HepG2 (cell line): ENCODE results near the gene TRIM5. TPM values are rescaled to one million over a fixed set of nuclear protein-coding genes. Genes with fewer than 3 reads are reported as not detected.

Source experiments
- ATAC-seq: fragments of 200-7000 bp; cut with Tn5 transposase; 3 replicates; pipeline ENCODE4 v1.9.1; 2020; ENCODE audit warnings: mild to moderate bottlenecking, moderate library complexity
- BruUV-seq: library from RNA; stranded (reverse); fragments of 400-500 nt; replicated peaks from 2 replicates; lab custom pipeline; 2021; lab: Mats Ljungman, UMichigan
- CTCF ChIA-PET: fragments of 300-600 bp; formaldehyde crosslinking; extraction: SDS; loops from one replicate; lab custom pipeline; 2021; ENCODE audit warnings: low total read pairs, inconsistent platforms, low intra/inter-chr PET ratio; lab: Yijun Ruan, JAX
- POLR2A ChIA-PET: fragments of 350-600 bp; sonication (Branson Sonifier 250); formaldehyde crosslinking; loops from one replicate; lab custom pipeline; 2020; ENCODE audit warnings: antibody characterized with exemption, inconsistent platforms; lab: Yijun Ruan, JAX
- DNase-seq: peaks from one replicate; pipeline ENCODE4 v3.0.0-alpha.2; 2015; ENCODE audit warnings: low spot score
- FAIRE-seq: peaks from 3 replicates; lab custom pipeline; 2011; peaks lifted over from hg19 to GRCh38; lab: Jason Lieb, UNC
- H2AFZ ChIP-seq: one replicate; pipeline ENCODE4 v1.6.1; 2011; ENCODE audit warnings: low read length, inconsistent platforms
- H3K27ac ChIP-seq: fragments of 300-600 bp; 3 replicates; pipeline ENCODE4 v1.8.0; 2011; ENCODE audit warnings: mixed run types, mild to moderate bottlenecking, mixed read lengths, low read length, inconsistent platforms; ENCODE audit not compliant: insufficient read depth; ENCODE audit errors: extremely low read length
- H3K27me3 ChIP-seq, 2 experiments: fragments of 200-600 bp in 1 of 2; 2 replicates in 1 of 2; 3 replicates in 1 of 2; pipeline versions ENCODE4 v1.6.0 to v1.8.0; 2011; ENCODE audit warnings: low read length in 2 of 2, mild to moderate bottlenecking in 2 of 2, moderate library complexity in 2 of 2, inconsistent platforms in 1 of 2; ENCODE audit not compliant: insufficient read depth in 2 of 2, control insufficient read depth in 1 of 2
- H3K36me3 ChIP-seq, 2 experiments: fragments of 200-600 bp in 1 of 2; replicated peaks in 1 of 2; 2 replicates in 1 of 2; 3 replicates in 1 of 2; pipeline versions ENCODE4 v1.5.1 to v1.8.0; 2011; ENCODE audit warnings: low read length in 2 of 2, inconsistent platforms in 1 of 2; ENCODE audit not compliant: insufficient read depth in 2 of 2, control insufficient read depth in 1 of 2
- H3K4me1 ChIP-seq: 2 replicates; pipeline ENCODE4 v1.5.1; 2012; ENCODE audit warnings: low read length, inconsistent platforms; ENCODE audit not compliant: insufficient read depth
- H3K4me2 ChIP-seq: 2 replicates; pipeline ENCODE4 v1.6.0; 2011; ENCODE audit warnings: low read depth, low read length, inconsistent platforms
- H3K4me3 ChIP-seq, 3 experiments: fragments of 200-600 bp in 1 of 3; sonication (generic), shearing (Covaris generic) in 1 of 3; replicated peaks in 1 of 3; 2 replicates each; pipeline ENCODE4 v1.5.1; 2011 to 2016; ENCODE audit warnings: low read length in 3 of 3, inconsistent platforms in 2 of 3, low read depth in 2 of 3, mild to moderate bottlenecking in 2 of 3, control low read depth in 1 of 3, mixed read lengths in 1 of 3; ENCODE audit not compliant: insufficient read depth in 1 of 3
- H3K79me2 ChIP-seq: one replicate; pipeline ENCODE4 v1.6.1; 2011; ENCODE audit warnings: low read length, inconsistent platforms; ENCODE audit not compliant: insufficient read depth
- H3K9ac ChIP-seq: 2 replicates; pipeline ENCODE4 v1.6.0; 2011; ENCODE audit warnings: mild to moderate bottlenecking, low read depth, low read length, inconsistent platforms; ENCODE audit not compliant: insufficient read depth
- H3K9me3 ChIP-seq: 2 replicates; pipeline ENCODE4 v1.5.1; 2012; ENCODE audit warnings: mild to moderate bottlenecking, low read length
- H4K20me1 ChIP-seq: 2 replicates; pipeline ENCODE4 v1.6.0; 2011; ENCODE audit warnings: inconsistent platforms, mild to moderate bottlenecking, low read length, moderate library complexity; ENCODE audit not compliant: insufficient read depth
- CREBL2 ChIP-seq: sonication (generic); formaldehyde crosslinking; IDR thresholded peaks from 2 replicates; pipeline ENCODE4 v1.8.1; 2023; ENCODE audit warnings: missing genetic modification reagents, mild to moderate bottlenecking, borderline replicate concordance
- E2F2 ChIP-seq: sonication (generic); formaldehyde crosslinking; IDR thresholded peaks from 2 replicates; pipeline ENCODE4 v1.4.0; 2020; ENCODE audit warnings: missing genetic modification reagents, borderline replicate concordance
- FOXO4 ChIP-seq: sonication (generic); formaldehyde crosslinking; conservative IDR thresholded peaks from 2 replicates; pipeline ENCODE4 v1.8.1; 2023; ENCODE audit warnings: missing genetic modification reagents
- HBP1 ChIP-seq: IDR thresholded peaks from 2 replicates; pipeline ENCODE4 v1.6.1; 2016; ENCODE audit warnings: low read depth, control low read depth
- TEF ChIP-seq: sonication (generic); formaldehyde crosslinking; IDR thresholded peaks from 2 replicates; pipeline ENCODE4 v1.5.0; 2020; ENCODE audit warnings: missing genetic modification reagents
- THAP11 ChIP-seq: IDR thresholded peaks from 2 replicates; pipeline ENCODE4 v1.6.1; 2016; ENCODE audit warnings: missing biosample characterization, missing genetic modification reagents
- TOPORS ChIP-seq: sonication (generic); formaldehyde crosslinking; IDR thresholded peaks from 2 replicates; pipeline ENCODE4 v1.8.0; 2023; ENCODE audit warnings: mild to moderate bottlenecking, missing genetic modification reagents
- ZBTB43 ChIP-seq: sonication (generic); formaldehyde crosslinking; conservative IDR thresholded peaks from 2 replicates; pipeline ENCODE4 v1.4.0; 2020; ENCODE audit warnings: missing genetic modification reagents
- ZKSCAN8 ChIP-seq: IDR thresholded peaks from 2 replicates; pipeline ENCODE4 v1.6.1; 2016; ENCODE audit warnings: borderline replicate concordance, missing genetic modification reagents, missing compliant biosample characterization
- ZNF205 ChIP-seq: IDR thresholded peaks from 2 replicates; pipeline ENCODE4 v1.6.1; 2018; ENCODE audit warnings: missing biosample characterization, missing genetic modification reagents
- ZNF615 ChIP-seq: sonication (generic); formaldehyde crosslinking; IDR thresholded peaks from 2 replicates; pipeline ENCODE4 v1.5.0; 2020; ENCODE audit warnings: mild to moderate bottlenecking, missing genetic modification reagents, borderline replicate concordance
- ZNF773 ChIP-seq: sonication (generic); formaldehyde crosslinking; IDR thresholded peaks from 2 replicates; pipeline ENCODE4 v1.4.0; 2020; ENCODE audit warnings: missing genetic modification reagents, borderline replicate concordance
- ZXDC ChIP-seq: sonication (generic); formaldehyde crosslinking; IDR thresholded peaks from 2 replicates; pipeline ENCODE4 v1.5.0; 2020; ENCODE audit warnings: mild to moderate bottlenecking, missing genetic modification reagents
- WGBS: methylation state at CpG from one replicate; pipeline ENCODE4 v1.1.6; 2017; ENCODE audit warnings: low lambda C conversion rate; 5-methylcytosine and 5-hydroxymethylcytosine counted together
- in situ Hi-C: cut with HindIII; loops from 2 replicates; pipeline ENCODE4 v1.10.0; 2017; ENCODE audit warnings: low pct_unique_long_range_greater_than_20kb; ENCODE audit not compliant: extremely low pct_ligation_motif_present
- intact Hi-C: fragments of 100-400 bp; cut with micrococcal nuclease; formaldehyde crosslinking; loops from one replicate; pipeline ENCODE4 v1.10.0; 2022; ENCODE audit not compliant: unreplicated experiment
- polyA plus RNA-seq, 8 experiments: library from polyadenylated mRNA; depleted of rRNA in 3 of 8; stranded (reverse) in 7 of 8; unstranded in 1 of 8; fragments of >200 nt; fragmentation: Illumina TruSeq in 4 of 8; extraction: Trizol in 4 of 8; gene quantifications; 2 replicates each; pipeline versions ENCODE4 v1.2.1 to v1.2.3, GENCODE V29; 2011 to 2016; ENCODE audit warnings: low read depth in 4 of 8, missing spikeins in 1 of 8, mixed read lengths in 1 of 8; ENCODE audit not compliant: insufficient read depth in 1 of 8
- total RNA-seq, 5 experiments: library from RNA; depleted of rRNA; stranded (reverse); fragments of >200 nt; fragmentation: Illumina TruSeq; extraction: Trizol; gene quantifications; 2 replicates each; pipeline ENCODE4 v1.2.3, GENCODE V29; 2016; ENCODE audit warnings: low read depth in 1 of 5

Gene TRIM5
- total and polyA plus RNA-seq, 2 of the 13 experiments (the other 11 are each of a cell fraction or from before 2014, with no cell fraction given) = 7.8 to 13.1 TPM

- TF ChIP-seq ZBTB43 (CRISPR knock-in tag) (no peak), THAP11 (no peak), FOXO4 (no peak), ZNF205 (CRISPR knock-in tag) (no peak), ZKSCAN8 (no peak)
These were observed 28.8 kb upstream of the TRIM5 start (continued) for GRCh38 chr11:5713695-5714094.

- Histone ChIP-seq H3K27ac (no peak overlapping the region), H3K4me2 (no peak overlapping the region), H3K79me2 (no peaks in the 10 kb centered on the region), H3K4me3 (no peak overlapping the region), H3K9me3 (no peaks in the 10 kb centered on the region), H2AFZ (no peak overlapping the region), H3K36me3 (no peaks in the 10 kb centered on the region), H3K4me1 (no peaks in the 10 kb centered on the region), H4K20me1 (no peaks in the 10 kb centered on the region), H3K9ac (no peak overlapping the region), H3K27me3 (no peaks in the 10 kb centered on the region; a peak in 1 of 5 replicates)
- FAIRE-seq (no peak), DNase-seq (no peak), ATAC-seq (no peak)
- no peak for TF ChIP-seq ZNF615 (CRISPR knock-in tag)
- TF ChIP-seq ZXDC (CRISPR knock-in tag) = no peak
- no peak for TF ChIP-seq HBP1 (CRISPR knock-in tag)
- TF ChIP-seq TEF (CRISPR knock-in tag) = no peak
- no peak for TF ChIP-seq E2F2 (CRISPR knock-in tag)
- no peak for TF ChIP-seq CREBL2 (CRISPR knock-in tag)
- TF ChIP-seq ZNF773 = no peak
- no peak for TF ChIP-seq TOPORS (CRISPR knock-in tag)
- POLR2A ChIA-PET = no interaction called here
- BruUV-seq = no TSS peak
- in situ Hi-C loops (no loop called here), intact Hi-C loops (no loop called here)
- WGBS = 0% methylated on average over 1 of the region's 1 CpG
- CTCF ChIA-PET = no interaction called here
These were observed 27.6 kb upstream of the TRIM5 start for GRCh38 chr11:5712507-5712906.
